Fibroblast of lung (primary cell): ENCODE measurements around the gene SPTBN1. TPM values are rescaled to one million over a fixed set of nuclear protein-coding genes. Genes with fewer than 3 reads are reported as not detected.
A peak's percentile ranks its signal among the peaks of the same experiment; 100 is the strongest.

ENCODE experiments used
- DNase-seq, 2 donors: peaks; one replicate each; pipeline versions ENCODE4 v3.0.0 to v3.0.0-alpha.2; 2010; ENCODE audit warnings: low read depth in 2 of 2
- H2AFZ ChIP-seq: 2 replicates; pipeline ENCODE4 v1.5.1; 2012; ENCODE audit warnings: low read length, control low read depth, inconsistent platforms
- H3K27ac ChIP-seq: 2 replicates; pipeline ENCODE4 v1.5.1; 2011; ENCODE audit warnings: low read length, control low read depth; ENCODE audit not compliant: insufficient read depth
- H3K27me3 ChIP-seq: 2 replicates; pipeline ENCODE4 v1.5.1; 2011; ENCODE audit warnings: mild to moderate bottlenecking, low read length; ENCODE audit not compliant: control insufficient read depth, insufficient read depth
- H3K36me3 ChIP-seq: 2 replicates; pipeline ENCODE4 v1.5.1; 2011; ENCODE audit warnings: low read length; ENCODE audit not compliant: control insufficient read depth, insufficient read depth
- H3K4me1 ChIP-seq: 2 replicates; pipeline ENCODE4 v1.5.1; 2011; ENCODE audit warnings: low read length; ENCODE audit not compliant: control insufficient read depth, insufficient read depth; ENCODE audit errors: extremely low read depth
- H3K4me2 ChIP-seq: 2 replicates; pipeline ENCODE4 v1.5.1; 2011; ENCODE audit warnings: low read length, control low read depth; ENCODE audit not compliant: insufficient read depth; ENCODE audit errors: extremely low read depth
- H3K4me3 ChIP-seq, 4 experiments: fragments of 200-600 bp in 1 of 4; sonication (generic) in 1 of 4; replicated peaks in 1 of 4; 2 replicates each; pipeline ENCODE4 v1.5.1; 2011 to 2016; ENCODE audit warnings: low read length in 4 of 4, low read depth in 3 of 4, mild to moderate bottlenecking in 3 of 4, control low read depth in 2 of 4, inconsistent platforms in 1 of 4, mixed read lengths in 1 of 4; ENCODE audit not compliant: insufficient read depth in 1 of 4; ENCODE audit errors: control extremely low read depth in 1 of 4
- H3K79me2 ChIP-seq: 2 replicates; pipeline ENCODE4 v1.5.1; 2012; ENCODE audit warnings: mild to moderate bottlenecking, low read length, inconsistent platforms; ENCODE audit not compliant: control insufficient read depth, insufficient read depth
- H3K9ac ChIP-seq: 2 replicates; pipeline ENCODE4 v1.5.1; 2011; ENCODE audit warnings: mild to moderate bottlenecking, low read length, control low read depth; ENCODE audit not compliant: insufficient read depth
- H3K9me3 ChIP-seq: 2 replicates; pipeline ENCODE4 v1.5.1; 2012; ENCODE audit warnings: low read depth, low read length; ENCODE audit not compliant: control insufficient read depth, insufficient read depth
- H4K20me1 ChIP-seq: 2 replicates; pipeline ENCODE4 v1.5.1; 2011; ENCODE audit warnings: low read length; ENCODE audit not compliant: control insufficient read depth, insufficient read depth; ENCODE audit errors: extremely low read depth
- EZH2 ChIP-seq: IDR thresholded peaks from 2 replicates; pipeline ENCODE4 v1.5.1; 2012; ENCODE audit warnings: low read length, control low read depth, mild to moderate bottlenecking; ENCODE audit errors: missing control alignments
- polyA plus RNA-seq, 2 donors: library from polyadenylated mRNA; depleted of rRNA in 1 of 2; stranded (reverse) in 1 of 2; unstranded in 1 of 2; fragments of >200 nt; gene quantifications; 2 replicates each; pipeline ENCODE4 v1.2.1, GENCODE V29; 2011 to 2012; ENCODE audit warnings: missing spikeins in 1 of 2
- total RNA-seq: library from RNA; depleted of rRNA; stranded (reverse); fragments of >200 nt; gene quantifications from 2 replicates; pipeline ENCODE4 v1.2.1, GENCODE V29; 2014
- TF ChIP-seq, protein P1 (sequence below), 2 donors: IDR thresholded peaks in 1 of 2; conservative IDR thresholded peaks in 1 of 2; 1 replicate in 1 of 2; 2 replicates in 1 of 2; pipeline ENCODE4 v1.5.1; 2011 to 2012; ENCODE audit warnings: low read length in 2 of 2, control low read depth in 1 of 2, inconsistent platforms in 1 of 2, low read depth in 1 of 2, mild to moderate bottlenecking in 1 of 2

SPTBN1 gene
- total and polyA plus RNA-seq, 2 donors (not counting 1 experiment from before 2014, with no cell fraction given): 123 to 325 TPM

DNA sequence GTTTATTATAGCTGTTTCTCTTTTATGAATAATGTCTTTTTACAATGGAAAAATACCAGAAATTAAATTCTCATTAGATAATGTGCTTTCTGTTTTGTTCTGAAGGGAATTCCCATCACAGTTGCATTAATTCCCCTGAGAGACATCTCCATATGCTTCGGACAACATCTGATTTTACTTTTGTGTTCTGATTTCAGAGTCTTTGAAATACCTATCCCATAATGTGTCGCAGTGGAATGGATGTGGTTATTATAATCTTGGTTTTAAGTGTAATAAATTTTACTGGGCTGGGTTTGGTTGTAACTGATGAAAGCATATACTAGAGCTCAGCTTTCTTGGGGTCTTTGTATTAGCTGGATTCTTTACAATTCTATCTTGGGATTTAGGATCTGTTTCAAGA lies 12.5 kb downstream of the SPTBN1 start:
- no peaks in the 10 kb centered on the region for H3K36me3 ChIP-seq
- no peak overlapping the region for H3K9ac ChIP-seq
- H3K79me2 ChIP-seq: peaks cover 87% of the 10 kb centered on the region
- H3K4me1 ChIP-seq: peaks cover 22% of the 10 kb centered on the region
- H3K27me3 ChIP-seq: no peaks in the 10 kb centered on the region
- no peaks in the 10 kb centered on the region for H4K20me1 ChIP-seq
- peak in 1 of 2 donors; percentile 17 for DNase-seq
- no peaks in the 10 kb centered on the region for H3K9me3 ChIP-seq
- no peak overlapping the region for H2AFZ ChIP-seq
- no peak overlapping the region for H3K4me3 ChIP-seq
- TF ChIP-seq EZH2: no peak
- TF ChIP-seq, protein P1, sequence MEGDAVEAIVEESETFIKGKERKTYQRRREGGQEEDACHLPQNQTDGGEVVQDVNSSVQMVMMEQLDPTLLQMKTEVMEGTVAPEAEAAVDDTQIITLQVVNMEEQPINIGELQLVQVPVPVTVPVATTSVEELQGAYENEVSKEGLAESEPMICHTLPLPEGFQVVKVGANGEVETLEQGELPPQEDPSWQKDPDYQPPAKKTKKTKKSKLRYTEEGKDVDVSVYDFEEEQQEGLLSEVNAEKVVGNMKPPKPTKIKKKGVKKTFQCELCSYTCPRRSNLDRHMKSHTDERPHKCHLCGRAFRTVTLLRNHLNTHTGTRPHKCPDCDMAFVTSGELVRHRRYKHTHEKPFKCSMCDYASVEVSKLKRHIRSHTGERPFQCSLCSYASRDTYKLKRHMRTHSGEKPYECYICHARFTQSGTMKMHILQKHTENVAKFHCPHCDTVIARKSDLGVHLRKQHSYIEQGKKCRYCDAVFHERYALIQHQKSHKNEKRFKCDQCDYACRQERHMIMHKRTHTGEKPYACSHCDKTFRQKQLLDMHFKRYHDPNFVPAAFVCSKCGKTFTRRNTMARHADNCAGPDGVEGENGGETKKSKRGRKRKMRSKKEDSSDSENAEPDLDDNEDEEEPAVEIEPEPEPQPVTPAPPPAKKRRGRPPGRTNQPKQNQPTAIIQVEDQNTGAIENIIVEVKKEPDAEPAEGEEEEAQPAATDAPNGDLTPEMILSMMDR (conservative IDR thresholded peaks at IDR 0.05 in 1 of 2, IDR thresholded peaks at IDR 0.05 in 1 of 2; ENCODE audit: low read depth in 1 of 2, low read length in 2 of 2): no peak
- peak overlapping the region; percentile 35 for H3K4me2 ChIP-seq
- H3K27ac ChIP-seq: peak overlapping the region; percentile 5

DNA sequence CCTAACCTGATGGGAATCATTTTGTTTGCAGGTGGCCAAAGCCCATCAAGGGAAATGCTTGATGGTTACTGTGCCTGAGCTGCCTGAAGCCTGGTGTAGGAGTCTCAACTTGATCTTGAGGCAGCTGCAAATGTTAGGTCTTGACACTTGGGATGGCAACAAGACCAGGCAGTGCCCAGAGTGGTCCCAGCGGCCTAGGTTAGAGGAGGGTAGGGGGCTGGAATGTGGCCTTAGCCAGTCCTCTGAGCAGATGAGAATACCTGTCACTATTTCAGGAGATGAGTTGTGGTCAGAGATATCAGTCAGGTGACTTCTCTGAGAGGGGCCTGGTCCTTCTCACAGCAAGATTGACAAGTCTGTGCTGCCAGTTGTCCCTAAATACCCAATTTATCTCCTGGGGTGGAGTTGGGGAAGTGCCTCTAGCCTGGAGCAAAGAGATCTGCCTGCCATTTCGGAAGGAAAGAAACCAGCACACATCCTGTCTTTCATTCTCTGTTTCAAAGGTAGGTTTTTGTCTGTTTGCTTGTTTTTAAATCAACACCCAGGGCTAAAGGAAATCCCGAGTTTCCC lies 13.4 kb downstream of the SPTBN1 start:
- H3K9ac ChIP-seq: no peak overlapping the region
- H2AFZ ChIP-seq: no peak overlapping the region
- TF ChIP-seq EZH2: no peak
- TF ChIP-seq, protein P1 (conservative IDR thresholded peaks at IDR 0.05 in 1 of 2, IDR thresholded peaks at IDR 0.05 in 1 of 2; ENCODE audit: low read depth in 1 of 2, low read length in 2 of 2): no peak
- H4K20me1 ChIP-seq: no peaks in the 10 kb centered on the region
- no peak overlapping the region for H3K4me3 ChIP-seq
- peak overlapping the region; percentile 52 for H3K27ac ChIP-seq
- peak overlapping the region; percentile 46 for H3K4me2 ChIP-seq
- peaks cover 22% of the 10 kb centered on the region for H3K4me1 ChIP-seq
- H3K9me3 ChIP-seq: no peaks in the 10 kb centered on the region
- no peaks in the 10 kb centered on the region for H3K27me3 ChIP-seq
- H3K36me3 ChIP-seq: no peaks in the 10 kb centered on the region
- H3K79me2 ChIP-seq: peaks cover 86% of the 10 kb centered on the region
- DNase-seq: no peak

GRCh38 chr2:54470266-54470938 lies 14.3 kb downstream of the SPTBN1 start:
- TF ChIP-seq, protein P1 (conservative IDR thresholded peaks at IDR 0.05 in 1 of 2, IDR thresholded peaks at IDR 0.05 in 1 of 2; ENCODE audit: low read depth in 1 of 2, low read length in 2 of 2): no peak
- TF ChIP-seq EZH2: no peak
- Histone ChIP-seq H3K27ac (peak overlapping the region; percentile 34), H3K4me2 (peak overlapping the region; percentile 45), H4K20me1 (peaks cover 1% of the 10 kb centered on the region), H3K27me3 (no peaks in the 10 kb centered on the region), H3K9ac (no peak overlapping the region), H3K36me3 (no peaks in the 10 kb centered on the region), H3K79me2 (peaks cover 84% of the 10 kb centered on the region), H3K4me3 (no peak overlapping the region), H2AFZ (no peak overlapping the region), H3K4me1 (peaks cover 22% of the 10 kb centered on the region), H3K9me3 (no peaks in the 10 kb centered on the region)
- DNase-seq: peak; percentile 41 to 87
